CD8-positive, alpha-beta memory T cell (primary cell): ENCODE results near the gene PEX11B. TPM values are rescaled to one million over a fixed set of nuclear protein-coding genes. Genes with fewer than 3 reads are reported as not detected.

Experiments
- CTCF ChIA-PET: fragments of 350-600 bp; sonication (Branson Sonifier 250); formaldehyde crosslinking; loops from one replicate; lab custom pipeline; 2021; ENCODE audit warnings: antibody characterized with exemption; lab: Charles Lee
- POLR2A ChIA-PET: fragments of 350-600 bp; sonication (Branson Sonifier 250); formaldehyde crosslinking; loops from one replicate; lab custom pipeline; 2021; ENCODE audit warnings: antibody characterized with exemption; lab: Charles Lee
- DNase-seq, 5 donors: peaks; one replicate each; pipeline versions ENCODE4 v3.0.0 to v3.0.0-alpha.2; 2020 to 2022; ENCODE audit warnings: mixed read lengths in 1 of 5
- H3K27ac ChIP-seq: one replicate; pipeline ENCODE4 v1.7.0; 2013; ENCODE audit warnings: low read depth, mild to moderate bottlenecking, low read length, moderate library complexity
- H3K27me3 ChIP-seq: 2 replicates; pipeline ENCODE4 v1.7.0; 2013; ENCODE audit warnings: low read length, mild to moderate bottlenecking; ENCODE audit not compliant: insufficient read depth, poor library complexity, severe bottlenecking
- H3K36me3 ChIP-seq: 2 replicates; pipeline ENCODE4 v1.7.0; 2013; ENCODE audit warnings: mild to moderate bottlenecking, low read length, moderate library complexity; ENCODE audit not compliant: insufficient read depth
- H3K4me1 ChIP-seq: 2 replicates; pipeline ENCODE4 v1.7.0; 2013; ENCODE audit warnings: mild to moderate bottlenecking, low read length, moderate library complexity; ENCODE audit not compliant: insufficient read depth
- H3K4me3 ChIP-seq: 2 replicates; pipeline ENCODE4 v1.7.0; 2013; ENCODE audit warnings: mild to moderate bottlenecking, low read length
- H3K9me3 ChIP-seq: 2 replicates; pipeline ENCODE4 v1.7.0; 2013; ENCODE audit warnings: mild to moderate bottlenecking, low read length
- H3K27ac Mint-ChIP-seq, 8 donors: one replicate each; pipeline ENCODE4 v1.8.0; 2020 to 2021; ENCODE audit warnings: mixed read lengths in 8 of 8, mild to moderate bottlenecking in 6 of 8, inconsistent platforms in 3 of 8, moderate library complexity in 3 of 8
- H3K27me3 Mint-ChIP-seq, 2 donors: one replicate each; pipeline ENCODE4 v1.8.0; 2020 to 2021; ENCODE audit warnings: mixed read lengths in 2 of 2, mild to moderate bottlenecking in 1 of 2, moderate library complexity in 1 of 2
- H3K36me3 Mint-ChIP-seq, 3 donors: one replicate each; pipeline ENCODE4 v1.8.0; 2020 to 2021; ENCODE audit warnings: mixed read lengths in 3 of 3, inconsistent platforms in 1 of 3, mild to moderate bottlenecking in 1 of 3
- H3K4me1 Mint-ChIP-seq, 3 donors: one replicate each; pipeline ENCODE4 v1.8.0; 2020 to 2021; ENCODE audit warnings: mixed read lengths in 3 of 3, inconsistent platforms in 1 of 3, mild to moderate bottlenecking in 1 of 3
- H3K4me3 Mint-ChIP-seq, 7 donors: one replicate each; pipeline ENCODE4 v1.8.0; 2020 to 2021; ENCODE audit warnings: mixed read lengths in 7 of 7, mild to moderate bottlenecking in 6 of 7, moderate library complexity in 4 of 7, inconsistent platforms in 2 of 7
- H3K9me3 Mint-ChIP-seq, 5 donors: one replicate each; pipeline ENCODE4 v1.8.0; 2020 to 2022; ENCODE audit warnings: mixed read lengths in 5 of 5, mild to moderate bottlenecking in 3 of 5, moderate library complexity in 2 of 5, inconsistent platforms in 1 of 5
- polyA plus RNA-seq: library from polyadenylated mRNA; unstranded; fragments of 300-500 nt; fragmentation: Illumina TruSeq; gene quantifications from one replicate; pipeline ENCODE4 v1.2.3, GENCODE V29; 2021
- total RNA-seq, 2 experiments: library from RNA; stranded (reverse); gene quantifications; one replicate each; pipeline ENCODE4 v1.2.3, GENCODE V29; 2021

PEX11B gene
- total and polyA plus RNA-seq, 3 experiments from 2014 or later, result 42.0 to 46.9 (median 43.1) TPM

- Histone ChIP-seq H3K27me3 (no peaks in the 10 kb centered on the region), H3K4me1 (no peaks in the 10 kb centered on the region), H3K9me3 (no peaks in the 10 kb centered on the region), H3K36me3 (peaks cover 10% of the 10 kb centered on the region), H3K27ac (no peak overlapping the region), H3K4me3 (no peak overlapping the region)
- CTCF ChIA-PET, result interaction anchor here (1.0 to 5.7 kb wide), 5 partner anchors 8 to 62 kb away, joined by 3 to 42 read pairs (median 4); partner anchors contain the start of gene NUDT17
- POLR2A ChIA-PET, result interaction anchor here (0.9 kb wide), 1 partner anchor 62 kb away, joined by 7 read pairs; the partner anchor contains the start of gene NUDT17
- no peak overlapping the region for H3K27ac Mint-ChIP-seq
- H3K36me3 Mint-ChIP-seq, result peaks cover 0 to 24% (median 17%) of the 10 kb centered on the region in 3 donors
- peaks cover 4 to 11% (median 6%) of the 10 kb centered on the region in 3 donors for H3K4me1 Mint-ChIP-seq
- H3K4me3 Mint-ChIP-seq, result no peak overlapping the region
- H3K27me3 Mint-ChIP-seq, result peaks cover 0 to 3% of the 10 kb centered on the region in 2 donors
- no peak for DNase-seq
- H3K9me3 Mint-ChIP-seq, result no peaks in the 10 kb centered on the region
Measured at GRCh38 chr1:145906954-145907753, 11.4 kb downstream of the PEX11B start.

- Histone ChIP-seq H3K9me3 (no peaks in the 10 kb centered on the region), H3K27ac (no peak overlapping the region), H3K27me3 (no peaks in the 10 kb centered on the region), H3K4me3 (no peak overlapping the region), H3K4me1 (no peaks in the 10 kb centered on the region), H3K36me3 (no peaks in the 10 kb centered on the region)
- Mint-ChIP-seq H3K9me3 (no peaks in the 10 kb centered on the region), H3K4me3 (no peak overlapping the region), H3K4me1 (no peaks in the 10 kb centered on the region), H3K27me3 (peaks cover 0 to 3% of the 10 kb centered on the region in 2 donors), H3K36me3 (peaks cover 0 to 13% (median 5%) of the 10 kb centered on the region in 3 donors), H3K27ac (no peak overlapping the region)
- POLR2A ChIA-PET, result no interaction called here
- DNase-seq, result no peak
- CTCF ChIA-PET, result no interaction called here
Measured at GRCh38 chr1:145901312-145902021, 17.1 kb downstream of the PEX11B start.

GRCh38 chr1:145898756-145899155 is 19.8 kb downstream of the PEX11B start:
- Mint-ChIP-seq H3K9me3 (no peaks in the 10 kb centered on the region), H3K4me3 (no peak overlapping the region), H3K4me1 (no peaks in the 10 kb centered on the region), H3K27ac (no peak overlapping the region), H3K27me3 (no peaks in the 10 kb centered on the region), H3K36me3 (peaks cover 0 to 15% (median 7%) of the 10 kb centered on the region in 3 donors)
- H3K27ac ChIP-seq, result no peak overlapping the region
- H3K4me1 ChIP-seq, result no peaks in the 10 kb centered on the region
- H3K27me3 ChIP-seq, result no peaks in the 10 kb centered on the region
- H3K4me3 ChIP-seq, result no peak overlapping the region
- H3K9me3 ChIP-seq, result no peaks in the 10 kb centered on the region
- H3K36me3 ChIP-seq, result no peaks in the 10 kb centered on the region
- POLR2A ChIA-PET, result interaction anchor here (0.7 kb wide), 1 partner anchor 109 kb away, joined by 3 read pairs; no protein-coding TSS in a partner anchor
- no peak for DNase-seq
- CTCF ChIA-PET, result interaction anchor here (0.9 to 1.8 kb wide), 4 partner anchors 9 to 39 kb away, joined by 3 to 5 read pairs (median 4); partner anchors contain the start of gene PIAS3

GRCh38 chr1:145897969-145898368 is 20.5 kb downstream of the PEX11B start:
- peaks cover 0 to 15% (median 7%) of the 10 kb centered on the region in 3 donors for H3K36me3 Mint-ChIP-seq
- no peaks in the 10 kb centered on the region for H3K9me3 Mint-ChIP-seq

GRCh38 chr1:145895471-145895870 is 23.0 kb downstream of the PEX11B start:
- Histone ChIP-seq H3K4me1 (no peaks in the 10 kb centered on the region), H3K36me3 (no peaks in the 10 kb centered on the region), H3K4me3 (no peak overlapping the region), H3K9me3 (no peaks in the 10 kb centered on the region), H3K27me3 (no peaks in the 10 kb centered on the region), H3K27ac (no peak overlapping the region)
- H3K27ac Mint-ChIP-seq, result peak overlapping the region in 1 of 8 donors; percentile 58
- no peaks in the 10 kb centered on the region for H3K4me1 Mint-ChIP-seq
- CTCF ChIA-PET, result interaction anchor here (0.7 to 1.6 kb wide), 7 partner anchors 10 to 137 kb away, joined by 3 to 7 read pairs (median 3); partner anchors contain the start of genes ITGA10 and NUDT17
- no peak for DNase-seq
- H3K36me3 Mint-ChIP-seq, result peaks cover 0 to 8% (median 4%) of the 10 kb centered on the region in 3 donors
- H3K9me3 Mint-ChIP-seq, result no peaks in the 10 kb centered on the region
- no peak overlapping the region for H3K4me3 Mint-ChIP-seq
- POLR2A ChIA-PET, result no interaction called here
- no peaks in the 10 kb centered on the region for H3K27me3 Mint-ChIP-seq

More at GRCh38 chr1:145897969-145898368, 20.5 kb downstream of the PEX11B start:
- H3K36me3 ChIP-seq, result no peaks in the 10 kb centered on the region
- CTCF ChIA-PET, result interaction anchor here (0.9 to 1.8 kb wide), 4 partner anchors 9 to 81 kb away, joined by 3 to 5 read pairs (median 4); partner anchors contain the start of gene PIAS3
- no peak overlapping the region for H3K4me3 Mint-ChIP-seq
- POLR2A ChIA-PET, result interaction anchor here (0.7 kb wide), 1 partner anchor 109 kb away, joined by 3 read pairs; no protein-coding TSS in a partner anchor
- no peaks in the 10 kb centered on the region for H3K27me3 Mint-ChIP-seq
- no peaks in the 10 kb centered on the region for H3K9me3 ChIP-seq
- DNase-seq, result no peak
- no peaks in the 10 kb centered on the region for H3K4me1 ChIP-seq
- no peak overlapping the region for H3K27ac ChIP-seq
- no peak overlapping the region for H3K27ac Mint-ChIP-seq
- H3K4me3 ChIP-seq, result no peak overlapping the region
- H3K27me3 ChIP-seq, result no peaks in the 10 kb centered on the region
- no peaks in the 10 kb centered on the region for H3K4me1 Mint-ChIP-seq

GRCh38 chr1:145893306-145894055 is 25.0 kb downstream of the PEX11B start:
- no peaks in the 10 kb centered on the region for H3K9me3 ChIP-seq
- H3K27ac ChIP-seq, result no peak overlapping the region
- CTCF ChIA-PET, result interaction anchor here (2.2 to 4.8 kb wide), 6 partner anchors 14 to 113 kb away, joined by 6 to 29 read pairs (median 12); partner anchors contain the start of genes ANKRD34A, ITGA10, NUDT17 and POLR3GL
- no peaks in the 10 kb centered on the region for H3K36me3 ChIP-seq
- no peaks in the 10 kb centered on the region for H3K27me3 Mint-ChIP-seq
- H3K36me3 Mint-ChIP-seq, result peaks cover 0 to 6% (median 4%) of the 10 kb centered on the region in 3 donors
- H3K9me3 Mint-ChIP-seq, result no peaks in the 10 kb centered on the region
- H3K4me3 ChIP-seq, result no peak overlapping the region
- no peaks in the 10 kb centered on the region for H3K4me1 Mint-ChIP-seq
- POLR2A ChIA-PET, result interaction anchor here (1.2 kb wide), 1 partner anchor 11 kb away, joined by 3 read pairs; no protein-coding TSS in a partner anchor
- no peak for DNase-seq
- H3K4me3 Mint-ChIP-seq, result no peak overlapping the region
- H3K27ac Mint-ChIP-seq, result peak overlapping the region in 1 of 8 donors; percentile 12
- no peaks in the 10 kb centered on the region for H3K27me3 ChIP-seq
- no peaks in the 10 kb centered on the region for H3K4me1 ChIP-seq

- no peaks in the 10 kb centered on the region for H3K36me3 ChIP-seq
- Mint-ChIP-seq H3K27ac (peak overlapping the region in 1 of 8 donors; percentile 33), H3K4me1 (no peaks in the 10 kb centered on the region), H3K27me3 (no peaks in the 10 kb centered on the region), H3K4me3 (peak overlapping the region in 1 of 7 donors; percentile 38), H3K36me3 (peaks cover 0 to 2% (median 2%) of the 10 kb centered on the region in 3 donors), H3K9me3 (no peaks in the 10 kb centered on the region)
- CTCF ChIA-PET, result interaction anchor here (0.6 to 4.8 kb wide), 19 partner anchors 13 to 128 kb away, joined by 3 to 29 read pairs (median 6); partner anchors contain the start of genes ANKRD34A, HJV, ITGA10 and LIX1L
- POLR2A ChIA-PET, result interaction anchor here (0.7 to 1.2 kb wide), 2 partner anchors 10 to 34 kb away, joined by 3 to 4 read pairs; partner anchors contain the start of gene PIAS3
- no peak for DNase-seq
- no peak overlapping the region for H3K4me3 ChIP-seq
- no peaks in the 10 kb centered on the region for H3K4me1 ChIP-seq
- H3K27me3 ChIP-seq, result no peaks in the 10 kb centered on the region
- H3K9me3 ChIP-seq, result no peaks in the 10 kb centered on the region
- H3K27ac ChIP-seq, result no peak overlapping the region
Measured at GRCh38 chr1:145892486-145893087, 25.9 kb downstream of the PEX11B start.
